HPDE6-E6E7 (cell line): Measurements from ENCODE around the gene SALL1.

Experiments used
- DNase-seq: peaks from one replicate; pipeline ENCODE4 v3.0.0; 2011; ENCODE audit warnings: missing footprints; ENCODE audit errors: extremely low spot score

Gene SALL1

DNA sequence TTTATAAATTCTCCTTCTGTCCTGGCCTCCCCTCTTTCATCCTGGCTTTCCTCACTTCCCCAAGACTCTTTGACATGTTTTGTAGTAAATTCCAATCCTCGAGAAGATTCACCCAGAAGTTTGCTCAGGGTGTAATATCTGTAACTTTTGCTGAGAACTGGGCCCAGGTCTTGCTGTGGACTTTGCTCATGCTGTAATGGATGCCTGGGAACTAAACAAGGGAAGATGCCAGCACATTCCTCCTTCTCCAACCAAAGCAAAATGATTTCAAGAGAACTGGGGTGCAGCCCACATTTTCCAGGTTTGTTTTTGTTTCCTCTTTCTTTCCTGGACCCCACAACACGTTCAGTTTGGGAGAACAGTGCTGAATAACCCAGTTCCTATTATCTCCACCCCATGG is 6.6 kb upstream of the SALL1 start:
- DNase-seq, result no peak

DNA sequence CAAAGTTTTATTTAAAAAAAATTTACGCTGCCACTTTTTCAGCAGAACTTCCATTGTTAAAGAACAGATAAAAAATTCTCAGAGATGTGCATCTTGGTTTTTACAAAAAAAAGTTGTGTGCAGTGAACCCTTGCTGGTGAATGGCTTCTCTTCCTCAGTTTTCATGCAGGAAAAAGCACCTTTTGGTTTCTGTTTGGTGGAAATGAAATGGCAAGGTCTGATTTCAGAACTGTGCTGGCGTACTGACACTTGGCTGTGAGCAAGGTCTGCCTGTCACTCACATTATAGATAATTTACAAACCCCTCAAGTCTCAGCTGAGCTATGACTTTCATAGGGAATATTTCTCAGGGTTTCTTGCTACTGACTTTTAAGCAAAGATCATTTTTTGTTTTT is 5.7 kb upstream of the SALL1 start:
- DNase-seq, result no peak

DNA sequence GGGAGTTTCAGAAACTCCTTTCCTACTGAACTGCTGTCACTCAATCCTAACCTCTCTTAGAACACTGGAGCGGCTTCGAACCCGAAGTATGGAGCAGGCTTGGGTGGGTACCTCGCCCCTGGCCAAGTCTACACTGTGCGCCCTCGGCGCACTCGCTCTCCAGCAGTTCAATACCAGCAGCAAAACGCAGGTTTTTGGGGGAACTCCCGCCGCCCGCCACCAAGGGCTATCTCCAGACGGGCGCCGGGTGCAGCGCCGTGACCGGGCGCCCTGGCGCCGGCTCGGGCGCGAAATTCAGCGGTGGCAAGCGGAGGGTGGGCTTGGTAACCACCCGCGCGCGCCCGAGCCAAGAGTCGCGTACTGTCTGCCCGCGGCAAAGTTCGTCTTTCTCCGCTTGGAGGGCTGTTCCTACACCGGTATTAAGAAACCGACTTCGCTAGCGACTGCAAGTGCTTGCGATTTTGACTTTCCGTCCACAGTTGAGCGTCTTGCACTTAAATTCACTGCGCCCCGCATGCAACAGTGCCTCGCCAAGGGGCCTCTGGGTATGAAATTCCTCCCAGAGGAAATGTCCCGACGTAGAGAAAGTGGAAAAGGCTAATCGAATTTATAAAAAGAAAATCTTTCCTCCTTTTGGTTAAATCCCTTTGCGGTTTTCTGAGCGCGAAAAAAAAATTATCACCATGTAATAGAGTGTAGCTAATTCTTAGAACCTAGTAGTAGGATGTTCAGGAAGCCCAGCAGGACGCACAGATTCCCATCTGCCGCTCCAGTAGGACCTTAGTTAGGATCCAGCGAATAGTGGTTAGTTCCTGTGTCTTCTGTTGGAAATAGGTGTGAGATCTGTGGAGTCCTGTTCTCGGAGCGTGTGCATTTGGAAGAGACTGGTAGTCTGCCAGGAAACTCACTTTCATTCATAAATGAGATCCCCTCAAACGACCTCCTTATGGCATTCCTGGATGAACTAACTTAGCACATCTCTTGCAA is 5.0 kb upstream of the SALL1 start:
- DNase-seq, result no peak

DNA sequence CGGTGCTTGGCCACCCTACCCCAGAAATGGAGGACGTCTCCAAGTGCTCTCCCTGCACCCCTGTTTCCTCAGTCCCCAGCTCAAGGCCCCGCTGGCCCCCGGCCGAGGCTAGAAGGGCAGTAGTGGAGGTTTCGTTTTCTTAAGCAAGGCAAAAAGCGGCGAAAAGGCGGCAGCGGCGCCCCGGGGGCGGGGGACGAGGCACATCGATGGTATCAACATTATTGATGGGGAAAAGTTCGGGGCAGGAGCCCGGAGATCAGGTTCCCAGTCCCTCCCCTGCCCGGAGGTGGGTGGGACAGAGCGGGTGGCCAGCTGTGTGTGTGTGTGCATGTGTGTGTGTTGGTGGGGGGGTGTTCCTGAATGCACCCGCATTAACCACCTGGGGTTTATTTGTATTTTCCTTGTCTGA is 4.1 kb upstream of the SALL1 start:
- no peak for DNase-seq

DNA sequence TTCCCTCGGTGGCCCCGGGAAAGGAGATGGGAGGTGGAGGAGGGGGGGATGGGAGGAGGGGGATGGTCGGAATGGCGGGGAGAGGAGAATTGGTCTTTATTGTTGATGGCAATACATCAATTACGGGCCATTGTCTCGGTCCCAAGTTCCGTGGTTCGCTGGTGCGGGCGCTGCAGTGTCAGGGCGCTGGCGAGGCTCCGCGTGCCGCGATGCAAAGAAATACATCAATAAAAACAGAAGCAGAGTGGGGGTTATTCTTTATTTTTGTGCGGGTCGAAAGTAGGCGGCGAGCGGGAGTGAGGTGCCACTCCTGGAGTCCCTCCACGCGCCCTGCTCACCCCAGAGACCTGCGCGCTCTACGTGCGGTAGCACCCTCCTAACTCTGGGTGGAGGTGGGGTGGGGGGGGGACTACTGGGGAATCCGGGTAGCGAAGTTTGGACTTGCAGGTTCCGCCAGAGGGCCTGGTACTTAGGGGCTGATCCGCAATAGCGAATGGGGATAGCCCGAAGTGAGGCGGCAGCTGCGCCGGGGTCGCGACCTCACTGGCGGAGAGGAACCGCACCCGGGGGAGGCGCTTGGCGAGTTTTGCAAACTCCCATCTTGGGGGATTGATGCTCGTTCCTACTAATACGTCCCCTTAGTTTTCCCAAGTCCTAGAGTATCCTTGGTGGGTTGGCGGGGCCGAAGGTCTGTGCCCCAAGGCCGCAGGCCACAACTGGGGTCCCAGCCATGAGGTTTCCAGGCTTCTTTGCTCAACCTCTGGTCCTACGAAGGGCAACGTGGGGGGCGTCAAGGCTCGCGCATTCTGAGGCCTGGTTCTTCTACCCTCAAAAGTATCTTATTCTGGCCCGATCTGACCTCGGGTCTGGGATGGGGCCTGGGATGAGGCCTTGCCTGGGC is 3.5 kb upstream of the SALL1 start:
- no peak for DNase-seq

DNA sequence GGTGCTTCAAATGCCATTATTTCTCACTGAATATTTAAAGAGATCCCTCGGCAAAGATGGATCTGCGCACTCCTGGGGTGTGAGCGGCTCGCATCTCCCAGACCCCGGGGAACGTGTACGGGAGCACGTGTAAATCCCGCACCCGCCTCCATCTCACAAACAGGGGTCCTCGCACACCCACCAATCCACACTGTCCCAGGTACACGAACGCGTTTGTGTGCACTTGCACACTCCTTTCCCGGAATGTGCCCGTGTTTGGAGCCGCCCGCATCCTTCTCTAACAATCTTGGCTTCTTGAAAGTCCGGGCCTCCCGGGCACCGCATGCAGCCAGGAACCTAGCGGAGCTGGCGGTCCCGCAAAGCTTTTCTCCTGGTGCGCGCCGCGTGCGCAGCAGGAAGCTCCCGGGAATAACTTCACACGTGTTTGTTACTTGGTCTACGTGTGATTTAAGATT is 2.5 kb upstream of the SALL1 start:
- no peak for DNase-seq

DNA sequence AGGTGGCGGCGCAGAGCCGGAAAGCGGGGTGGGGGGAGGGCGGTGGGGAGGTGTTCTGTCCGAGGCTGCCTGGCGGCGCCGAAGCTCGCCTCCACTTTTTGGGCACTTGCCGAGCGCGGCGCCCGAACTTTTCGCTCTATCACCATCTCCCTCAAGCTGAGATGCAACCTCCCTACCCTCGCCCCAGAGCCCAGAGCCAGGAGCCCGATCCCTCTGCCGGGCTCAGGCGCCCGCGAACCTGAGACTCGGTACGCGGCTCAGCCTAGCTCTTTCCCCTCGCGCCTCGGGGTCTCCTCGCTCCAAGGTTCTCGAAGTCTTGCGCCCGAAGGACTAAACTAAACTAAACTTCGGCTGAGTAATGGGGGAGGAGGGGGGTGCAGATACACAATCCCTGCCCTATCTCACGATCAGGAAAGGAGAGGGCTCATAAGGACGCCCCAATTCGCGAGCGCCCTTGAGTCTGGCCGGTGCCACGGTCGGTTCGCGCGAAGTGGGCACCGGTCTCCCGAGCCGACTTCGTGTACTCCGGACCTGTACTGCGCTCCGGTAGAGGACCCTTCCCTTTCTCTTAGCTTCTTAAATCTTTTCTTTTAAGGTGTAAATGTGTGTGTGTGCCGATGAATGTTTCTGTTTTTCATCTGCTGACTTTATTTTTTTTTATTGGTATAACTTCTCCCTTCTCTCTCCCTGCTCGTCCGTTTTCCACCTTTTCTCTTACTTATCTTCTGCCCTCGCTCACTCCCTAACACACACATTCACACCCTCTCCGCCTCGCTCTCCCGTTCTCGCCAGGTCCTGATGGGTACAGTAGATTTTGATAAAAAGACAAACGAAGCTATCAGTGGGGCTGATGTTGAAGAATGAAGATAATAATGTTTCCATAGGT is 1.9 kb upstream of the SALL1 start:
- no peak for DNase-seq

DNA sequence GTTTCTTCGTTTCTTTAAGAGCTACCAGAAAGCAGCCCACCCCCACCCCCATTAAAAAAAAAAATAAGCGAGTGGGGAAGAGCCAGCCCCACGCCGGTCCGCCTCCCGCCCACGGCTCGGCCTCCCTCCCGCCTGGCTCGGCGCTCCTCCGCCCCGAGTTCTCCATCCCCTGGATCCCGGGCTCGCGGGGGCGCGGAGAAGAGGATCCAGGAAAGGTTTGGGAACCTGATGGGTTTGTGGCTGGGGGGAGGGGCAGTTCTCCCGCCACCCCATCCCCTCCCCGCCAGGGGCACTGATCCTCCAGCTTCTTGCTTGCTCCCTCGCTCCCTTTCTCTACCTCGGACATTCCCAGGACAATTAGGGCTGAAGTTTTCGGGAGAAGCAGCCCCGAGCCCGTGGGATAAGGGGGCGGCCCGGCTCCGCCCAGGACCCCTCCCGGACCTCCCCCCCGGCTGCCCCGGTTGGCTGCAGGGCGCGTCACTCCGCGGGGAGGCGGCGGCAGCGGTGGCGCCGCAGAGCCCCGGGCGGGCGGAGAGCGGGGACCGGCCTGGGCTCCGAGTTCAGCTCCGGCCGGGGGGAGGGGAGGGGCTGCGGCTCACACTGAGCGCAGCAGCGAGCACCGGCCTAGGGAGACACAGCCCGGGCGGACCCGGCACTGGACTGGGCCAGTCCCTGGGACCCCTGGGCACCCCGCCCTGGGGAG is 1.0 kb upstream of the SALL1 start:
- DNase-seq, result no peak

DNA sequence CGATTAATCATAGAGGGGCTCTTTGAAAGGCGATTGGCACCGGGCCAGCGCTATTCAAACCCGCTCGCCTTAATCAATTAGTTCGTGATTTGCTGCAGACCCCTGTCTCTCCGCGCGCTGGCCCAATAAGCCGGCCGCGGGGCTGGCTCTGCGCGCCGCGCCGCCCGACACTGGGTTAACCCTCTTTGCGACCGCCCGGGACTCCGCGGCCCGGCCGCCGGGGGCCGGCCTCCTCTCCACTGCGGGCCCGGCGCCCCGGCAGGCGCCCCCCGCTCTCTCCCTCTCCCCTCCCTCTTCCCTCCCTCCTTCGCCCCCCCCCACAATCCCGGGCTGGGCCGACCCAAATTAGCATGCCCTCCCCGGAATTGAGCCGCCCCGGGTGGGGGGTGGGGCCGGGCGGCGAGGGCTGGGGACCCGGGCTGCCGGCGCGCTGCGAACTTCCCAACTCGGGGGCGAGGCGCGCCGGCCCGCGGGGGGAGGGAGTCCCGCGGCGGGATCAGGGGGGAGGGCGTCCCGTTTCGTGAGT is 428 bp upstream of the SALL1 start:
- DNase-seq, result no peak

DNA sequence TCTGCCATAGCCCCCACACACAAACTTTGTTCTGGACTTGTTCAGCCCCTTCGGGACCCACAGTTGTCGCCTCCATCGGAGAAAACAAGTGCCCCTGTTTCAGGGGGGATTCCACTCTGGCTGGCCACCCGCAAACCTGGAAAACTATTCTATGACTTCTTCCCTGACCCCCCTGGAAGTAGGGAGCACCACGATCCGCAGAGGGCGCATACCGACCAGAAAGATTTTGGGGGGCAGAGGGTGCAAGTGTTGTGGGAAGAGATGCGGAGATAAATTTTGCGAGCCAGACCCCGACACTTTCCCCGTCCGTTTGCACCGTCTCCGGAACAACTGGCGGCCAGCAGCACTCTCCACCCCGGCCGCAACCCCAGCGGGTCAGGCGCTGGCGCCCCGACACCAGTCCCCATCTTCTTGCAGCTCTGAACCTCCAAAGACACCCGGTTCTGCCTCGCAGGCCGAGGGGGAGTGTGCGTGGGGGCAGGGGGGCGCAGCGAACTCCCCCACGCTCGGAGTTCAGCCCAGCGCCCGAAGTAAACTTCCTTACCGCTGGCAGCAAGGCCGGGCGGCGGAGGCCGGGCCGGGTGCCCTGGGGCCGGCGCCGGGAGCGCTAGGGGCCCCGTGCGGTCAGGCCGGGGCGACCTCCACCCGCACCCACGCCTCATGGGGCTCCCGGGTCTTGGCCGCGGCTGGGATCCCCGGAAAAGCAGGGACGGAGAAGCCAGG is 744 bp downstream of the SALL1 start:
- DNase-seq, result no peak

DNA sequence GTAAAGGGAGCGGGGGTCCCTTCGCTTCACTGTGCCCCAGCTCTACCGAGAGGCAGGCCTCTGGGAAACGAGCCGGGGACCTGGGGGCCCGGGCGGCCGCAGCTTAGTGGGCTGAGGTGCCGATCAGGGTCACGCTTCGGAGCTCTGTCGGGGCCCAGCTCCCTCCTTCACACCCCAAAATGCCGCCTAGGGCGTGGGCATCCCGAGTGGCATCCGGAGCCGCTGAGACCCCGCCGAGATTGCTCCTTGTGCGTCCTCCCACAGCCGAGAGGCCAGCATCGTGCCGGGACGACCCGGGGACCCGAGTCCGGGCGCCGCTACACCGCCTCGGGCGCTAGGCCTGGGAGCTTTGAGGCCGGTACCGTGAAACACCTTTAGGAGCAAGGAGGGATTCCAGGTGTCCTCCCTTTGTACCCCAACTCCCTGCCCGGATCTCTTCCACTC is 1.3 kb downstream of the SALL1 start:
- DNase-seq, result no peak

DNA sequence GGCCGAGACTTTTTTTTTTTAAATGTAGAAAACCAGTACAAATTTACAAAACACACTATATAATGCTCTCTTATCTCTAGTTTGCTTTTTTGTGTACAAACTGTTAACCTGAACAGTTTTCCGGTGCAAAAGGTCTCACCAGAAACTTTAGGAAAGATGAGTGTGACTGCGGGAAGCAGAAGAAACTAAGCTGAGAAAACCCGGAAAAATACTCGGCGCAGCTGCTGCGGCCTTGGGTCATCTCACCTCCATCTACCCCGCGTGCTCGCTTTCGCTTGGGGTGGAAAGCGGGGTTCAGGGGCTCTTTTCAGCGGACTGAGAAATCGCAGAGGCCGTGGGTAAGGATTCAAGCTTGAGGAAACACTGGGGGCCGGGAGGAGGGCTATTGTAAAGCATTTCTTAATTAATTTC is 1.8 kb downstream of the SALL1 start:
- no peak for DNase-seq

DNA sequence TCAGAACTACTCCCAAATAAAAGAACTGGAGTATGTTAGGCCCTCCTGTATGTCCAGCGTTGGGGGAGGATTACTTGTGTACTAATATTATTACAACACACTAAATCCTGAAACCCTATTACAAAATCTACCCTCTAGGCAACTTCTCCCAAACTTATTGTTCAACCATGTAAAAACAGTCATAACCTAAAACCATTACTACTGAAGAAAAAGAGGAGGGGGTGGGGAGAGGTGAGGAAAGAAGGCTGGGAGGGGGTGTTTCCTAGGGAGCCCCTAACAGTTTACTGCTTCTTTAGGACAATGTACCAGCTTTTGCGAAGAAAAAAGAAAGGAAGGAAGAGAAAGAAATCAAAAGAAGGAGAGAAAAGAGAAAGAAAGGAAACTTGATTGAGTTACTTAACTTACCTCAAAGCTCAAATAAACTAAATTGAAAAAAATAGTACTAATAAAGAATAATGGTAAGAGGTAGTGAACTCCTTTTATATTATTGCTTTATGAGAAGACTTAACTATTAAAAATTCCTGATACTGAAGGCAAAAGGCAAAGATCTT is 2.3 kb downstream of the SALL1 start:
- DNase-seq, result no peak

DNA sequence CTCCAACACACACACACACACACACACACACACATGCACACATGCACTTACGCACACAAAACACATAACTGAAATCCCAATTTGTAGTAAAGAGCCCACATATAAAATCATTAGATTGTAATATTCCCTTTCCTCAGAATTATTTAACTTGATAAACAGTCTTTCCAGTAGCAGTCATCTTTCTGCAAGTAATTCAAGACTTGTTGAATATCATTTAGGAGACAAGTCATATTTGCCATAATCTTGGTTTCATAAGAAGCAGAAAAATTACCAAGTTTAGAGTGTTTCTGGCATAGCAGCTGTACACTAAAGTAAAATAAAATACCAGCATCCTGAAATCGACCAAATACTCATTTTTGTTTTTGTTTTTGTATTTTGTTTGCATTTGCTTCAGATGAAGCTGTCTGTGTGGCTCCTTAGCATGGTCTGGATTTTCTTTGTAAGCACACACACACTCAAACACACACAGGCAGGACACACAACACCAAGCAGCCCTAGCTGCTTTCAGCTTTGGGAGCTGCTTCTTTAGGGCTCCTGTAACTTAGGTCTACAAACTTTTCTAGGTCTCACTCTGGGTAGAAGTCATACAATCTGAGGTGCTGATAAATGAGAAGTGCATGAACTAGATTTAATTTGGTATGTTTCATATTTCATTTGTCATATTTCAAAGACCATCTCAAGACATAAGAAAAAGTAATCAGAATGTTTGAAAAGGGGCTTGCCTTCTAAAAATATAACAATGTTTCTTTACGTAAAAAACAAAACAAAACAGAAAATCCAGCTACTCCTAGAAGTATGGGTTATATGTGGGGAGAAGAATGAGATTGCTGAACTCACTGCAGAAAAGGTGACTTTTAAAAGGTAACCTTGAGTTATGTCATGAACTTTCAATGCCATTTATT is 3.0 kb downstream of the SALL1 start:
- no peak for DNase-seq

DNA sequence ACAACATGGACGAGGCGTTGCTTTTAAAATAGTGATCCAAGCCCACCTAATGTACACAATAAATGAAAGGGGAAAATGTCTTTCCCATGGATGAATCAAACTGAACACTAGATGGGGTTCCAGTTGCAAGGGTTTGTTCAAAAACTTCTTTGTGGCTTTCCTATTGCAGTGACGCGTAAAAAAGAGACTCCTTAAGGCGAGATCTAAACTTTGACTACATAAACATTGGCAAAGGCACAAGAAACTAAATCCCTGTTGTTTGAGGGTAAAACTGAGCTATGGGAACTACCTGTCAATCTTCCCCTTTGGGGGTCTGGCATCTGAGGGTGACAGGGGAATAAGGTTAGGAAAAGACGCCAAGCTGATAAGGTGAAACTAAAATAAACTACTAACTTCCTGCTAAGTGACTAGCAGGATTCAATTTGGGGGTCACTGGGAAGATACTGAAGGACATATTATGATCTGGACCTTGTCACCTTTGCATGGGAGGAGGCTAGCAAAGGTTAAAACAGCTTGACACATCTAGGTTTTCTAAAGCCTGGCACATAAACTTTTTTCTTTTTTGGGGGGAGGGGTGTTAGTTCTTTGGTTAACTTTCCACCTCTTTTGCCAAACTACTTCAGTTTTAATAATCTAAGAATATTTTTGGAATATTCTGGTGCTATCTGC is 4.7 kb downstream of the SALL1 start:
- DNase-seq, result no peak

DNA sequence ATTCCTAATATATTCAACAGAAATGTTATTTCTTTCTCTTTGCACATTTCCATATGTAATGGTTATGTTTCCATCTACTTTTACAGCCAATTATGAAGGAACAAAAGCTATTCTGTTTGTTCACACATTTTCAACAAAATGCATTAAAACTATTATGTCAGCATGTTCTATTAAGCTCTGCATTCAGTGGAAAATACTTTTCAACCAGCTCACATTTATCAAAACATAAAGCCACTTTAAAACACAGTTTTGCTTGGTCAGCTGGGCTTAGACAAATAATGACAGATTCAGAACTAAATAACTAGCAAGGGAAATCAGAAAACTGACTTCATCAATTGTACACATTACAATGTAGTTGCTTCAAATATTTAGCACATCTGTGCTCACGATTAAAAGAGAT is 6.9 kb downstream of the SALL1 start:
- DNase-seq, result no peak

DNA sequence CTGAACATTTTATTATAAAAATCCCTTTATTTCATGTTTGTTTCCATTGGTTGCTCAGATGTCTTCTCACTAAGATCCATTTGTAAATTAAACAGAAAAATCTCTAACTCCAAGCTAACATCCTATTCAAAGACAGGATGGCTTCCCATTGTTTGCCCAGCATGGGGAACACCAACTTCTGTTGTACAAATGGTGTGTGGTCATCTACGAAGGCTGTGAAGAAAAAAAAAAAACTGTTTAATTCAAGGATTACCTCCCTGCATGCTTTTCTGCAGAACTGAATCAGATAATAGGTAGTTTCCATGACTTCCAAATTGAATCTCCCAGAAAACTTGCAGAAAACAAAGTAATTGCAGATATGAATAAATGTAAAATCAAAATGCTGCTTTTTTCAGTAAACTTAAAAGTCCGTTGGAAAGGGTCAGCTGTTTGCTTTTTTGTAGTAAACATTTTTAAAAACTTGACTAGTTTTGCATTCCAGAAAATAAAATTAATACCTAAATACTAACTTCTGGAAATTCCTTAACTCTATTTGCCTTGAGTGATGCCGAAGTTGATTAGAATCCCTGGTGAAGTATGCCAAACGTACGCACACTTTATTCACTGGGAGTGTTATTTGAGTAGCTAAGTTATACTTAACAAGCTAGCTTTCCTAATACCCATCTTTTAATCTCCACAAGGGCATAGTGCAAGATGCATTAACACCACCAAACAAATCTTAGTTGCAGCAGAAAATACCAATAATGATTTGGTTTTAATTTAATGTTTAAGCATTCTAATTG is 7.7 kb downstream of the SALL1 start:
- DNase-seq, result no peak
